Right ventricle myocardium inferior (tissue), 1 donor: ENCODE measurements around the gene PDE5A. TPM values are rescaled to one million over a fixed set of nuclear protein-coding genes. Genes with fewer than 3 reads are reported as not detected.
"Not testable (repeated sequence)": the region's sequence is repeated elsewhere in the genome, so short reads cannot be mapped to it uniquely, and the experiment has no call there.

ENCODE experiments used
- ATAC-seq: fragments of 200-7000 bp; cut with Tn5 transposase; one replicate; pipeline ENCODE4 v1.9.1; 2020; ENCODE audit warnings: mild to moderate bottlenecking, moderate library complexity
- DNase-seq: peaks from one replicate; pipeline ENCODE4 v3.0.0; 2021; ENCODE audit errors: missing footprints
- intact Hi-C: fragments of 100-400 bp; cut with DNase I; formaldehyde crosslinking; loops from one replicate; pipeline ENCODE4 v1.11.0; 2022
- total RNA-seq: library from RNA; stranded (reverse); fragmentation: NEBNext Ultra II Directional; extraction: Animal tissue kit (Norgen Biotek cat#: 25700); gene quantifications from one replicate; pipeline ENCODE4 v1.2.1, GENCODE V29; 2021
- donor health status: DM: no; HTN: yes; CAD: no; lungs with severe emphysema.

Gene PDE5A
- total RNA-seq, 1 donor from 2014 or later = 7.4 TPM

DNA sequence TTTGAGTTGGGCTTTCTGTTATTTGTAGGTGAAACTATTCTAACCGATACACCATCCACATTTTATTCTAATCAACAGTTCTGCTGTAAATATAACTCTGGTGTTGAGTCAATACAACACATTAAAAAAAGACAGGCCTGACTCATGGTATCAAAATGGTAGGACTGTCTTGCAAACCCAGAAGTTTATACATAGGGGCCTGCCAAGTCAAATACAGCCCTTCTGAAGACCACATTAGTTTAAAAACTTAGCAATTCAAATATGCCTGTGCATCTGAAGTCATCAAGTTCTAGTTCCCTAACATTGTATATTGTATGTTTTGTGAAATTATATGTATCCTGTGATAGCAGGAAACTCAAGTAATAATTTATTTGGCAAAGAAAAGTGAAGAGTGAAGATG lies 24.4 kb upstream of the PDE5A start:
- no peak for ATAC-seq
- intact Hi-C loops = no loop called here
- no peak for DNase-seq

DNA sequence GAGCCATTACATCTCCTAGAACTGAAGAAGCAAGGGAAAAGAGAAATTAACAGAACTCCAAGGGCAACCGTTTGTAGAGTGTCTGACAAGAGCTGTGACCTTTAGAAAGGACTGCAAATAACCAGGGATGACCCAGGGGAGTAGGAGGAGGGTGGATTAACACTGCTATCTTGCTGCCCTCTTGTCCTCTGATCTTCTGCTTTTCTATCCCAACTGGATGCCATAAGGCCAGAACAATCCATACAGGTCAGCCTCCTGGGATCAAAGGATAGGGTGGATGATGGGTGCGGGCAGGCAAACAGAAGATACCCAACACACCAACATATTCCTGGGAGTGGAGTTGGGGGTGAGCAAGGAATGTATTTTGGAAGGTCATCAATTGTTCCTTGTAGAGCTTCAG lies 19.8 kb upstream of the PDE5A start:
- intact Hi-C loops = no loop called here
- DNase-seq (no peak), ATAC-seq (no peak)

DNA sequence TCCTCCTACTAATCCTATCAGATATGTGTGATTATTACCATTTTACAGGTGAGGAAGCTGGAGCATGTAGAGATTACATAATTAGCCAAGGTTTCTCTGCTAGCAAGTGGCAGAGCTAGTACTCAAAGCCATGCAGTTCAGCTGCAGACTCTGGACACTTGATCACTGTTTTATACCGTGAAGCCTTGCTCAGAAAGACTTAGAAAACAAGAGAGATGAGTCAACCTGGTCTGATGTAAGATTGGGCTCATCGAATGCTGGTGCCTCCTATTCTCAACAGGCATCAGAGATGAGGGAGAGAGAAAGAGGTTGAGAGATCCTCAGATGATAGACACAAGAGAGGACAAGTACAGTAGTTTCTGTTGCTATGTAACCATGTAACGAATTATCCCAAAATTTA lies 19.0 kb upstream of the PDE5A start:
- intact Hi-C loops = no loop called here
- DNase-seq (no peak), ATAC-seq (no peak)

DNA sequence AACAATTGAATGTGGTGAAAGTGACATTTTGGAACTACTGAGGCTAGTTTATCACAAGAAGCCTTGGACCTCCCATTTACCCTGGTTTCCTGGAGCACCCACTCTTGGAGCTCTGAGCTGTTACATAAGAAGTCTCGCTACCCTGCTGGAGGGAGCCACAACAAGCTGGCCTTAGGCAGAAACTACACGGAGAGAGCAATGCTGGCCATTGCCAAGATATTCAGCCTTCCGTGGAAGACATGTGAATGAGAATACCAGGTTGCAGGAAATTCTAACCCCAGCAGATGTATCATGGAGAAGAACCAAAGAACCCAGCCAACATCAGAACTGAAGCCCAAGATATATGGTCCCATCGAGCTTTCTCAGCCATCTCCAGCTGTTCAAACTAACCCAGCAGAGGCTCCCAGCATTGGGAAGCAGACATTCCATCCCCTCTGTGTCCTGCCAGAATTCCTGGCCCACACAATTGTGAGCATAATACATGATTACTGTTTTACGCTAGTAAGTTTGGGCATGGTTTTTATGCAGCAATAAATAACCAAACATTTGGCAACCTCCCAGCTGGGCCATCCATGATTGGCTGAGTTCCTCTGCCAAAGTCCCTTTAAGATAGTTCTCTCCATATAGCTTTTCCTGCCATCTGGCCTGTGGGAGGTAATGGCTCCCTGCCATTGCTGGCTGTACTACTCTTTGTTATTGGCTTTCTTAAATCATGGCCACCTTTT lies 17.9 kb upstream of the PDE5A start:
- ATAC-seq (peak; percentile 82), DNase-seq (no peak)
- intact Hi-C loops = no loop called here

DNA sequence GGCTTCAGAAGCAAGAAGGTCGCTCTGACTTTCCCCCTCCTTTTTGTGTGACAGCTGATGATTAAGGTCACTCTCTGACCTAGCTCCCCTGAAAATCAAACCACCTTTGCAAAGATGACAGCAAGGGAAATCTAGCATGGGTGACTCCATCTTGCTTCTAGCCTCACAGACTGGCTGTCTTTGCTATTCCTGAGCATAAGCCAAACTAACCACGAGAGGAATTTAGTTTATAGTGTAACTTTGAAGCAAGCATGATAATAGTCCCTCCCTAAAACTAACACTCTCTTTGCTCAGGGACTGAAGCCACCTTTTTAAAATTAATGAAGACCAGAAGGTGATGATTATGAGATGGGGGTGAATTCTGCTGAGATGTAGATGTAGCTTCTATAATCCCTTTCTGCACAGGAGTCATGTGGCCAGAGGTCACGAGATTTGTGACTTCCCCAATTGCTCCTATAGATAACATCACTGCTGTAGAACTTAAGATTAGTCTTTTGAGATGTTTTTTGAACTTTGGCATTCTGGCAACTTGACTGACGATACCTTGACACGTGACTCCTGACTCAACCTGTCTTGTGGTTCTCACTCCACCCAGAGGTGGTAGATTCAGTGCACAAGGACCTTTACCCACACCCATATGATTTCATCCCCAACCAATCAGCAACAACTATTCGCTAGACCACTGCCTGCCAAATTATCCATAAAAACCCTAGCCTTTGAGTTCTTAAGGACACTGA lies 14.9 kb upstream of the PDE5A start:
- intact Hi-C loops = no loop called here
- ATAC-seq = no peak
- DNase-seq = no peak

DNA sequence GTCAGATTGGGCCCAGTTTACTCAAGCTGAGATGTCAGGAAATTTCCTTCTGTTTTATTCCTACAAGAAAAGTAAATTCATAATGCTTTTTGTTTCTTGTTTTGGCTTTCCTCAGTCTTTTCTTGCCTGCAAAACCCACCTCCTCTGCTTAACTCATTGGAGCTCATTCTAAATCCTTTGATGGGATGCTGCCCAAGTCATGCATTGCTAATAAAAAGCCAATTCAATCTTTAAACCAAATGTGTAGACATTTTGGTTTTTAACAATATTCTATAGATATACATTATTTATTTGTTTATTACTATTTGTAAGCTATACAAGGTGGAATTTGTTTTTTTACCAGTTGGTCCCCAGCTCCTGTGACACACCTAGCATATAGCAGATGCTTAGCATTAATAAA lies 13.2 kb upstream of the PDE5A start:
- intact Hi-C loops = no loop called here
- DNase-seq (no peak), ATAC-seq (no peak)

DNA sequence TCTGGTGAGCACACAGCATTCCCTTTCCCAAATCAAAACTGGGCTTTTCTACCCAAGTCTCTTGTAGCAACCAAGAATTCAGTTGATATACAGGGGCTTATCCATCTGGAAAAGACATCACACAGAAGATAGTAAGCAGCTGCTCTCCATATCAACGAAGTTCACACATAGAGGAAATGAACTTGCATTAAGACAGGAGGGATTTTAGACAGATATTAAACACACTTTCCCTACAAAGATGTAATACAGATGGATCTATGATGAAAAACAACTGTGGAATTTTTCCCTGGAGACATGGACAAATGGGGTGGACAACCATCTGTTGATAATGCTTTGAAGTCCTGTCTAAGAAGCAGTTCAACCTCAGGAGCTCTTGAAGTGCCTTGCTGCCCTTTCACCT lies 9.8 kb upstream of the PDE5A start:
- intact Hi-C loops = no loop called here
- DNase-seq = no peak
- no peak for ATAC-seq

DNA sequence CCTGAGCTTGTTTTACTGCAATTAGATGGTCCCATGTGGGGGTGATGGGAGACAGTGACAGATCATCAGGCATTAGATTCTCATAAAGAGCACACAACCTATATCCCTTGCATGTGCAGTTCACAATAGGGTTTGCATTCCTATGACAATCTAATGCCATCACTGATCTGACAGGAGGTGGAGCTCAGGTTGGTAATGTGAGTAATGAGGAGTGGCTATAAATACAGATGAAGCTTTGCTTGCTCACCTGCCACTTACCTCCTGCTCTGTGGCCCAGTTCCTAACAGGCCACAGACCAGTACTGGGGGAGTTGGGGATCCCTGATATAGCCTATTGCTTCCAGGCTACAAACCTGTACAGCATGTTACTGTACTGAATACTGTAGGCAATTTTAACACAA lies 8.2 kb upstream of the PDE5A start:
- DNase-seq, ATAC-seq, intact Hi-C loops: not testable (repeated sequence)

DNA sequence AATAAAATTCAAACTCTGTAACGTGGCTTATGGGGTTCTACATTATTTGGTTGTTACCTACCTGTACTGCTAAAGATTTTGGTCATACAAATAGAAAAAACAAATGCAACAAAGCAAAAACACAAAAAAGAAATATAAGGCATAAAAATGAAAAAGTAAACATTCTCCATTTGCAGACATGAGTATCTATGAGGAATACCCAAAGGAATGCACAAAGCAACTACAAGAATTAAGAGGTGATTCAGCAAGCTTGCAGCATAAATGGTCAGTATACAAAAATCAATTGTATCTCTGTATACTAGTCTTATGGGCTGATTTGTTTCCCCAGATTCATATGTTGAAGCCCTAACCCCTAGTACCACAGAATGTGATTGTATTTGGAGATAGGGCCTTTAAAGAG lies 3.6 kb upstream of the PDE5A start:
- intact Hi-C loops = no loop called here
- ATAC-seq = no peak
- no peak for DNase-seq

DNA sequence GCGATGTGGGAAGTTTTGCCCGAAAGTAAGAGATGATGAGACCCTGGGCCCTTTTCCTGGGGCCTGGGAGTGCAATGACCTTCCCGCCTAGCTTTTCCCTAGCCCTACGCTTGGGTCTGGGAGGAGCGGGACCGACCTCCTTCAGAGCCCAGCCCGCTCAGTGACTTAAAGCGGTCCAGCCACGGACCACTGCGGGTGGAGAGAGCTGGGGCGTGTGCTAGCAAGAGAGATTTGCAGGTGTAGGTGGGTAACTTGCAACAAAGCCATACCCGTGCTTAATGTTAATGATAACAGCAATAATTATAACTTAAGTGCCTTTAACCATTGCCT lies 503 bp upstream of the PDE5A start:
- ATAC-seq (peak; percentile 33), DNase-seq (no peak)
- intact Hi-C loops = loop anchor here (2.0 to 10.0 kb wide), 2 partner anchors 314 to 422 kb away; no protein-coding TSS in a partner anchor

DNA sequence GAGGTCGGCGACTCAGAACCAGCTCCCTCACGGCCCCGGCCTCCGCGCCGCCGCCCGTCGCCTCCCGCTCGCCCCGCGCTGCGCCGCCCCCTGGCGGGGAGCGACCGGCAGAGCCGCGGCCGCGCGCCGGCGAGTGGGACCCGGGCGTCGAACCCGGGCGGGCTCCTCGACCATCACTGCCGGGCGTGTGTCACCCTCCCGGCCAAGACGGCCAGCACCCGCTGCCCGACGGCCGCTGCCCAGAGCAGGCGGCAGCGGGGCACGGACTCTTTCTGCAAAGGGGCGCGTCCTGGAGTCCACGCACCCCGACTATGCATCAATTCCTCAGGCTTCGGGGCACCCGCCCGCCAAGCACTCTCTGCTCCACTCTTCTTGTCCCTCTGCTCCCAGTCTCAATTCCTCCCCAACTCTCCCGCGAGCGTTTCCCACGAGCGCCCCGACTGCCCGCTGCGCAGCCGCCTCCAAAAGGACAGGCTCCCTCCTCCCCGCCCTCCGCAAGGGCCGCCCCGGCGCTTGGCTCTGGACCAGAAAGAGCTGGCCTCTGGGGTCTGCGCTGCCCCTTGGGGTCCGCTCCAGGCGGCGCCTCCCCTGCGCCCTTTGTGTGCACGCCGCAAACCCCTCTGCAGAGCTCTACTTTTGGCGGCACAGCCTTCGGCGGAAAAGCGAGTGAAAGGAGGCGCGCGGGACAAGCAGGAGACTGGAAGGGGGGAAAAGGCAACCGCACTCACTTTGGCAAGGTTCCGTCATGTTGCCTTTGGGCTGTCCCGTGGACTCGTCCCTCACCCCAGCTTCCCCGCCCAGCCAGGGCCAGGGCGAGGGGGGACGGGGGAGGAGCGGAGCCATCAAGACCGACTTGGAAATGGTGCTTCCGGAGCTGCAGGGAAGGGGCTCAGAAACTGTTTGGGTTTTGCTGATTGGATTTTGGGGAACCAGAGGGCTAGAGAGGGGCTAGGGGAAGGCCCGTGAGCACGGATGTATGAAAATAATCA lies 1.0 kb downstream of the PDE5A start:
- ATAC-seq (peak; percentile 77), DNase-seq (peak; percentile 82)
- intact Hi-C loops = loop anchor here (2.0 to 10.0 kb wide), 3 partner anchors 69 to 423 kb away; no protein-coding TSS in a partner anchor

DNA sequence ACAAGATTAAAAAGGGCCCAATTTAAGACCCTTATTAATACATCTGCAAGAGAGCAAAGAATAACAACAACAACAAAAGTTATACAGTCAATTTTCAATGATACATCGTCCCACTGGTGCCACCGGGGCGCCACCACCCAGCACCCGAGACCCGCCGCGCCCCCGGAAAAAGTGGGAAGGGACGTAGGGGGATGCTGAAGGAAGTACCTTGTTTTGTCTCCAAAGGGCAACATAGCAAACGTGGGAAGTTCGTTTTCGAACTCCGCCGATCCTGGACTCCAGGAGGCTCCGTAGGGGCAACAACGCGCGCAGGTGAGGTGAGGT lies 1.7 kb downstream of the PDE5A start:
- intact Hi-C loops = loop anchor here (2.0 to 10.0 kb wide), 2 partner anchors 68 to 312 kb away; no protein-coding TSS in a partner anchor
- DNase-seq (no peak), ATAC-seq (no peak)

DNA sequence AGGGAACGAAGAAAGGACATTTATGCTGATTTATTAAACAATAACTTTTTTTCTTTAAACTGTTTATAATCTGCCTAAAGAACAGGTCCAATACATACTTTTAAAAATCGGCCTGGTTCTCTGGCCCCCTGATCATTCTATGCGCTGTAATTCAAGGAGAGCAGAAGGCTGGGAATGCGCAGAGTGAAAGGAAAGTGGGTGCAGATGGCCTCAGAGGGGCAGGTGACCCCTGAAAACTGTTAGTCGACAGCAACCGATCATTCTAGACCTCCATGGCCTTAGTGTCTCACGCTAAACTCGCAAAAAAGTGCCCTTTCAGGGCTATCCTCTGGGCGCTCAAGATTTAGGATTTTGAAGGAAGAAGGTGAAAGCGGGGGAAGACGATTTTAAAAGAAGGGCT lies 2.2 kb downstream of the PDE5A start:
- DNase-seq (no peak), ATAC-seq (no peak)
- intact Hi-C loops = loop anchor here (2.0 to 10.0 kb wide), 2 partner anchors 68 to 312 kb away; no protein-coding TSS in a partner anchor

DNA sequence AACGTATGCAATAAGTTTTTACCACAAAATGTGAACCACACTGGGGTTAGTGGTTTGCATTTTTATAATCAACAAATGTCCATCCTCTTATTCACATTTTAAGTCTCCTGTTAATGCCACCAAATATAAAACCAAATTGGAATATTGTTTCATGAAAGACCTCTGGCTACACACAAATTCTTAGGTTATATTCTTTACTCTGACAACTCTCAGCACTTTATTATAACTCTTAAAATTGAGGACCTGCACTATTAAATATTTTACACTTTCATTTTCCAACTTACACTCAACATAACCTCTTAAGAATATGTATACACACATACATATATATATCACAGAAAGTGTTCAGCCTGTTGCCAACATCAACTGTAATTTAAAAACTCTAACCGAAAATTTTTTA lies 2.8 kb downstream of the PDE5A start:
- ATAC-seq (no peak), DNase-seq (no peak)
- intact Hi-C loops = loop anchor here (2.0 to 10.0 kb wide), 2 partner anchors 67 to 311 kb away; no protein-coding TSS in a partner anchor

DNA sequence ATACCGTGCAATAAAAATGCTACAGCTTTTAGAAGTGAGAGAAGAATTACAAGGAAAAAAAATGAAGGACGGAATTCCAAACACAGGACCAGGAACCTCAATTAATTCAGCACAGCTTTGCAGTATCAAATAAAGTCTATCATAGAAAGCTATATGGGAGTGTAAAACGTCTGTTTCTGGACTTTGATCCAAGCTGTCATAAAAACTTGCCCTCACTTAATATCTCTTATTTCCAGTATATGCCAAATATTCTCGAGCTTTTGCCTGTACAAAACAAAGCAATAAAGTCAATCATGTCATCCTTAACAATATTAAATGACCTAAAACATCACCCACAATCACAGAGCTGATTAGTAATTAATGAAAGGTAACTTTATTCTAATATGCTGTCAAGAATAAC lies 4.2 kb downstream of the PDE5A start:
- ATAC-seq (no peak), DNase-seq (no peak)
- intact Hi-C loops = loop anchor here (10.0 kb wide), 1 partner anchor 310 kb away; no protein-coding TSS in a partner anchor

DNA sequence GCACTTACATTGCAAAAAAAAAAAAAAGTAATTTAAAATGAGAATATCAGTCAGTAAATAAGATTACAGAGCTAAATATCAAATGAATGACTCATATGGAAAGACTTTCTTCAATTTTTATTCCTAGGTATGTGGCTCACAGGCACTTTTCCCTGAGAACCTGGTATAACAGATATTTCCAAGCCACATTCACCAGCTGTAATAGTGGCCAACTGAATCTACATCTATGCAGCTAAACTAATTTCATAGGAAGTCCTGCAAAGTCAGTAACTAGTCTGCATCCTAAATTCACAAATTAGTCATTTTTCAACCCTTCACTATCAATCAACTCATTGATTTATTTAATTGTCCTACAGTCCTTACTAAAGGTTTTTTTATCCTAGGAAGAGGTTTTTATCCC lies 5.6 kb downstream of the PDE5A start:
- no peak for ATAC-seq
- intact Hi-C loops = loop anchor here (10.0 kb wide), 1 partner anchor 308 kb away; no protein-coding TSS in a partner anchor
- DNase-seq = no peak

DNA sequence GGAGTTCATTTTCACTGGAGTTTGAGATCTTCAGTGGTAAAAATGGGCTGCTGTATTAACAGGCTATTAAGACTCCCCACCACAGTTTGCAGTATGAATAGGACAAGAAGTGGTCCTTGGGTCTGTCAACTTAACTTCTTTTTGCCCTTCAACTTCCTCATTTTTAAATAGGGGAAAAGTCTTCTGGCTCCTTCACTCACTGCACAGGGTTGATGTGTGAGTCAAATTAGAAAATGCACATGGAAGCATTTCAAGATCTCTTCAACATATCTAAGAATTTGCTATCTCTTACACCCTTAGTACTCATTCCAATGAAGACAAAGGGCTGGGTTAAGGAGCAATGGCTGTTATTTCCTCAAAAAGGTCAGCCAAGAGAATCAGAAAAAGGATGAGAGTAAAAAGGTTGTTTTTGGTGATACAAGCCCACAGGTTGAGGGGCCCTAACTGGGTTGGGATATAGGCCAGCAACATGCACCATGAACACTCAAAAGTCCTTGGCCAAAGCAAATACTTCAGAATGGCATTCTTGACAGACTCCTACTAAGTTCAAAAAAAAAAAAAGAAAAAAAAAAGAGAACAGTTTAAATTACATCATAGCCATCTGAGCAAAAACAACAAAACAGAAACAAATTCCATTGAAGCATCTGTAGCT lies 13.4 kb downstream of the PDE5A start:
- DNase-seq (no peak), ATAC-seq (no peak)
- intact Hi-C loops = no loop called here

DNA sequence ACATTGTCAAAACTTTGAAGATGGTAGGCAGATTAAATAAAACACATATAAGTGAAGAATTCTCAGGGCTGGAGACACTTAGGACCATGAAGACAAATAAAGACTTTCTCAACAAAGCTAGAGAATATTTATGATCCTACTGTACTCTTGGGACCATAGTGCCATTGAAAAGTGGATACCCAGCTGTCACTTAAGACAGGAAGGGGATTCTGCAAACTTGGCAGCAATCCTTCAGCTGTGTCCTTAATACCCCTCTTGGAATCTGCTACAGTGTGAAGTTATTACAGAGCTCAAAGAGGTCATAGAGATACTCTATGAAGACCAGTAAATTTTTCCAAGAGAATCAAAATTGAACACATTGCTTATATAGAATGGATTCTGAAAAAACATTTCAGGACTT lies 24.3 kb downstream of the PDE5A start:
- intact Hi-C loops = no loop called here
- DNase-seq = no peak
- no peak for ATAC-seq

DNA sequence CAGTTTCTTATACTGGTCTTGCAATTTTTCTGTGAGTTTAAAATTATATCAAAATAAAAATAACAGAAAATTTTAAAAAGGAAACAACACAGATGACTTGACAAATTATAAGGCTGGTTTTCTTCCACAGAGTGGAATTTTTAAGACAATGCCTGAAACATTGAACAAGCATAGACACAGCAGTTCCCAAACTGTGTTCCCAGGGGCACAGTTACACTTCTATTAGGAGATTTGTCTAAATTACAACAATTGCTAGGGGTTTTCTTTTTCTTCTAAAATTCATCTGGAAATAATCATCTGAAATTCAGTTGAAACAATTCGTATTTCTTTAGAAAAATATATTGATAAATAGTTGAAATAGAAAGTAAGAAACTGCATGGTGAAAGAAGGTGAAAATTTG lies 26.2 kb downstream of the PDE5A start:
- ATAC-seq (no peak), DNase-seq (no peak)
- intact Hi-C loops = no loop called here
